OCI-M2 (cell line): ENCODE results near the gene DCP1B.

Source experiments
- DNase-seq: peaks from one replicate; lab custom pipeline; 2025; ENCODE audit not compliant: unreplicated experiment; lab: John Stamatoyannopoulos, UW

Gene DCP1B

GRCh38 chr12:1906579-1906978 is 97.7 kb downstream of the DCP1B start:
- no peak for DNase-seq

- no peak for DNase-seq
These were observed 99.4 kb downstream of the DCP1B start for GRCh38 chr12:1904875-1905274.

GRCh38 chr12:1896964-1897363 is 107.3 kb downstream of the DCP1B start:
- DNase-seq: no peak
